IMR-90 (cell line): ENCODE data around the gene SLC35G6. TPM values are rescaled to one million over a fixed set of nuclear protein-coding genes. Genes with fewer than 3 reads are reported as not detected.
A peak's percentile ranks its signal among the peaks of the same experiment; 100 is the strongest.

Source experiments
- ATAC-seq: fragments of 200-7000 bp; cut with Tn5 transposase; 2 replicates; pipeline ENCODE4 v1.9.1; 2020; ENCODE audit warnings: low read depth, mild to moderate bottlenecking, moderate library complexity
- BruUV-seq: library from RNA; stranded (reverse); fragments of 400-500 nt; replicated peaks from 2 replicates; lab custom pipeline; 2021; lab: Mats Ljungman, UMichigan
- CTCF ChIA-PET: fragments of 300-600 bp; formaldehyde crosslinking; extraction: SDS; loops from one replicate; lab custom pipeline; 2021; ENCODE audit warnings: antibody characterized with exemption; lab: Yijun Ruan, JAX
- POLR2A ChIA-PET: fragments of 300-600 bp; sonication (Branson Sonifier 250); formaldehyde crosslinking; loops from one replicate; lab custom pipeline; 2022; ENCODE audit warnings: antibody characterized with exemption; ENCODE audit not compliant: unreplicated experiment; lab: Charles Lee
- DNase-seq: peaks from one replicate; pipeline ENCODE4 v3.0.0; 2013
- H2AFZ ChIP-seq: replicated peaks from 2 replicates; pipeline ENCODE3; 2013; ENCODE audit warnings: low read length, mild to moderate bottlenecking; ENCODE audit not compliant: poor library complexity
- H2AK5ac ChIP-seq: 2 replicates; pipeline ENCODE4 v1.6.1; 2013; ENCODE audit warnings: low read depth, low read length, inconsistent platforms
- H2AK9ac ChIP-seq: replicated peaks from 2 replicates; pipeline ENCODE3; 2013; ENCODE audit warnings: mild to moderate bottlenecking, low read depth, low read length, moderate library complexity; ENCODE audit not compliant: poor library complexity
- H2BK120ac ChIP-seq: 2 replicates; pipeline ENCODE4 v1.6.1; 2013; ENCODE audit warnings: low read depth, low read length, inconsistent platforms
- H2BK15ac ChIP-seq: 3 replicates; pipeline ENCODE4 v1.6.1; 2013; ENCODE audit warnings: low read depth, low read length, inconsistent platforms
- H2BK20ac ChIP-seq: 2 replicates; pipeline ENCODE4 v1.6.1; 2013; ENCODE audit warnings: low read depth, mild to moderate bottlenecking, inconsistent platforms, low read length, moderate library complexity
- H2BK5ac ChIP-seq: 2 replicates; pipeline ENCODE4 v1.6.1; 2013; ENCODE audit warnings: mild to moderate bottlenecking, low read depth, low read length, inconsistent platforms; ENCODE audit not compliant: poor library complexity, severe bottlenecking
- H3K14ac ChIP-seq: replicated peaks from 2 replicates; pipeline ENCODE4 v1.6.1; 2013; ENCODE audit warnings: low read depth, low read length, inconsistent platforms
- H3K18ac ChIP-seq: 2 replicates; pipeline ENCODE4 v1.6.1; 2013; ENCODE audit warnings: low read depth, low read length, control low read depth
- H3K23ac ChIP-seq: 2 replicates; pipeline ENCODE4 v1.6.1; 2013; ENCODE audit warnings: low read depth, low read length, inconsistent platforms
- H3K27ac ChIP-seq: 2 replicates; pipeline ENCODE4 v1.5.1; 2013; ENCODE audit warnings: mild to moderate bottlenecking, control low read depth, low read length; ENCODE audit not compliant: insufficient read depth
- H3K27me3 ChIP-seq: 2 replicates; pipeline ENCODE4 v1.6.1; 2013; ENCODE audit warnings: low read length; ENCODE audit not compliant: control insufficient read depth, insufficient read depth
- H3K36me3 ChIP-seq: 2 replicates; pipeline ENCODE4 v1.6.1; 2013; ENCODE audit warnings: low read length, mixed read lengths; ENCODE audit not compliant: control insufficient read depth, insufficient read depth
- H3K4ac ChIP-seq: 2 replicates; pipeline ENCODE4 v1.6.1; 2013; ENCODE audit warnings: low read depth, low read length, inconsistent platforms
- H3K4me1 ChIP-seq: 2 replicates; pipeline ENCODE4 v1.6.1; 2013; ENCODE audit warnings: low read length, mixed read lengths; ENCODE audit not compliant: control insufficient read depth, insufficient read depth
- H3K4me2 ChIP-seq: 2 replicates; pipeline ENCODE4 v1.6.1; 2013; ENCODE audit warnings: low read depth, mild to moderate bottlenecking, control low read depth, low read length, moderate library complexity
- H3K4me3 ChIP-seq: 2 replicates; pipeline ENCODE4 v1.5.1; 2013; ENCODE audit warnings: low read depth, mild to moderate bottlenecking, control low read depth, low read length, moderate library complexity; ENCODE audit not compliant: insufficient read depth
- H3K56ac ChIP-seq: 2 replicates; pipeline ENCODE4 v1.6.1; 2013; ENCODE audit warnings: low read length, inconsistent platforms; ENCODE audit not compliant: insufficient read depth; ENCODE audit errors: extremely low read depth
- H3K79me1 ChIP-seq, 2 experiments: 2 replicates each; pipeline ENCODE4 v1.6.1; 2013; ENCODE audit warnings: low read length in 2 of 2, inconsistent platforms in 1 of 2, low read depth in 1 of 2
- H3K9ac ChIP-seq: 2 replicates; pipeline ENCODE4 v1.6.1; 2013; ENCODE audit warnings: low read depth, low read length, control low read depth
- H3K9me1 ChIP-seq: 2 replicates; pipeline ENCODE4 v1.6.1; 2013; ENCODE audit warnings: low read length, inconsistent platforms; ENCODE audit not compliant: insufficient read depth
- H3K9me3 ChIP-seq: 2 replicates; pipeline ENCODE4 v1.6.1; 2013; ENCODE audit warnings: low read length; ENCODE audit not compliant: control insufficient read depth, insufficient read depth
- H4K20me1 ChIP-seq: 2 replicates; pipeline ENCODE4 v1.6.1; 2013; ENCODE audit warnings: low read length, inconsistent platforms; ENCODE audit not compliant: insufficient read depth
- H4K5ac ChIP-seq: 2 replicates; pipeline ENCODE4 v1.6.1; 2013; ENCODE audit warnings: mild to moderate bottlenecking, low read depth, low read length, control low read depth
- H4K8ac ChIP-seq, 2 experiments: 2 replicates each; pipeline ENCODE4 v1.6.1; 2013; ENCODE audit warnings: low read depth in 2 of 2, low read length in 2 of 2, control low read depth in 1 of 2, inconsistent platforms in 1 of 2
- H4K91ac ChIP-seq: 2 replicates; pipeline ENCODE4 v1.6.1; 2013; ENCODE audit warnings: low read depth, low read length, inconsistent platforms; ENCODE audit not compliant: insufficient read depth
- BHLHE40 ChIP-seq: fragments of 150-350 bp; IDR thresholded peaks from 2 replicates; pipeline ENCODE4 v1.6.1; 2016; ENCODE audit warnings: mild to moderate bottlenecking, low read depth, low read length
- CEBPB ChIP-seq: IDR thresholded peaks from 2 replicates; pipeline ENCODE4 v1.6.1; 2012; ENCODE audit warnings: low read depth, low read length, improper control_type of control experiment
- CHD1 ChIP-seq: IDR thresholded peaks from 2 replicates; pipeline ENCODE4 v1.6.1; 2012; ENCODE audit warnings: low read depth, low read length, improper control_type of control experiment
- FOS ChIP-seq: fragments of 150-350 bp; IDR thresholded peaks from 2 replicates; pipeline ENCODE4 v1.6.1; 2016; ENCODE audit warnings: low read depth, low read length
- MAFK ChIP-seq: IDR thresholded peaks from 2 replicates; pipeline ENCODE4 v1.6.1; 2012; ENCODE audit warnings: low read depth, low read length, improper control_type of control experiment
- MAZ ChIP-seq: IDR thresholded peaks from 2 replicates; pipeline ENCODE4 v1.6.1; 2012; ENCODE audit warnings: low read depth, mild to moderate bottlenecking, low read length, improper control_type of control experiment, moderate library complexity, borderline replicate concordance
- MXI1 ChIP-seq: IDR thresholded peaks from 2 replicates; pipeline ENCODE4 v1.6.1; 2012; ENCODE audit warnings: low read depth, mild to moderate bottlenecking, low read length, moderate library complexity, borderline replicate concordance
- NFE2L2 ChIP-seq: fragments of 150-350 bp; IDR thresholded peaks from 2 replicates; pipeline ENCODE4 v1.6.1; 2016; ENCODE audit warnings: low read depth, mild to moderate bottlenecking, low read length
- POLR2A ChIP-seq: IDR thresholded peaks from 2 replicates; pipeline ENCODE4 v1.6.1; 2012; ENCODE audit warnings: mild to moderate bottlenecking, low read depth, low read length
- RCOR1 ChIP-seq: IDR thresholded peaks from 2 replicates; pipeline ENCODE4 v1.6.1; 2012; ENCODE audit warnings: mild to moderate bottlenecking, low read length, improper control_type of control experiment; ENCODE audit not compliant: insufficient replicate concordance
- RFX5 ChIP-seq: IDR thresholded peaks from 2 replicates; pipeline ENCODE4 v1.8.0; 2012; ENCODE audit warnings: low read depth, mild to moderate bottlenecking, low read length, moderate library complexity
- SMC3 ChIP-seq: fragments of 150-350 bp; IDR thresholded peaks from 2 replicates; pipeline ENCODE4 v1.6.1; 2016; ENCODE audit warnings: low read depth, mild to moderate bottlenecking, antibody characterized with exemption, low read length, moderate library complexity
- WGBS, 2 experiments: methylation state at CpG; one replicate each; pipeline versions ENCODE4 v1.1.5 to v1.1.7; 2013; ENCODE audit warnings: missing lambda C conversion rate in 2 of 2; ENCODE audit not compliant: insufficient read length in 1 of 2; ENCODE audit errors: extremely low coverage in 2 of 2; 5-methylcytosine and 5-hydroxymethylcytosine counted together
- dilution Hi-C: fragments of 300-500 bp; cut with HindIII; formaldehyde crosslinking; loops from one replicate; pipeline ENCODE4 v1.14.3; 2018; ENCODE audit warnings: low sequenced_read_pairs; ENCODE audit not compliant: unreplicated experiment
- in situ Hi-C: fragments of 300-500 bp; cut with MboI; formaldehyde crosslinking; loops from 3 replicates; pipeline ENCODE4 v1.14.3; 2019; ENCODE audit warnings: low sequenced_read_pairs, inconsistent platforms, mixed read lengths
- intact Hi-C: fragments of 100-400 bp; cut with micrococcal nuclease; formaldehyde crosslinking; loops from 2 replicates; pipeline ENCODE4 v1.10.0; 2022
- polyA plus RNA-seq, 3 experiments: library from polyadenylated mRNA; depleted of rRNA; stranded (reverse); fragments of >200 nt; gene quantifications; 2 replicates each; pipeline ENCODE4 v1.2.3, GENCODE V29; 2012; ENCODE audit warnings: low replicate concordance in 1 of 3
- total RNA-seq: library from RNA; depleted of rRNA; stranded (reverse); fragments of >200 nt; gene quantifications from 2 replicates; pipeline ENCODE4 v1.2.3, GENCODE V29; 2012
- TF ChIP-seq, protein P1 (sequence below): fragments of 150-350 bp; IDR thresholded peaks from 2 replicates; pipeline ENCODE4 v1.6.1; 2017; ENCODE audit warnings: mild to moderate bottlenecking, antibody characterized with exemption, low read length, low read depth
- TF ChIP-seq, protein P2 (sequence below): fragments of 150-350 bp; IDR thresholded peaks from 2 replicates; pipeline ENCODE4 v1.6.1; 2016; ENCODE audit warnings: low read depth, mild to moderate bottlenecking, low read length, moderate library complexity, borderline replicate concordance

The SLC35G6 gene
- total and polyA plus RNA-seq, 2 of the 4 experiments (the other 2 are of a cell fraction) = not detected

DNA sequence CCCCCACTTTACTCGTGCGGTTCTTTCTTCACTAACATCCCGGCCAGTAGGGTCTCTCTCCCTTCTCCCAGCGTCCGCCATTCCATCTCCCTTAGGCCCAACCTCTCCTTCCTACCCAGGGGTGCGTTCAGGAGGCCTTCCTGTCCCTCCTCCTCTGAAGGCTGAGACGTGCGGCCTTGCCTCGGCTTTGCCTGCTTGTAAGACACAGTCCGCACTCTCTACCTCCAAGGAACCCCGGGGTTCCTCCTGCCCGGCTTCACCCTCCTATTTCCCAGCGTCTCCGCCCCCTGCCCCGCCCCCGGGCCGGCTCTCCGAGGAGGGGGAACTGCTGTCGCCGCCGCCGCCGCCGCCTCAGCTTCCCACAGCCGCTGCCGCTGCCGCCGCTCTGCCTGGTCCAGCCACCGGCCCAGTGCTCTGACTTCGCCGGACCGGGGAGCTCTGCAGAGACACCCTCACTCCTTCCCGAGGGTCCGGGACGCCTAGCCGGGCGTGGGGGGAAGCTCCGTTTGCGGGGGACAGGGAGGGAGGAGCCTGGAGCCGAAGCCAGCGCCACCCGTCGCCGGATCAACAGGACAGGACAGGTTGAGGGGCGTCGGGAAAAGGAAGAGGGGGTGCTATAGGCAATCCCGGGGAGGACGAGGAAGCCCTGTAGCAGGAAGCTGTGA is 43.2 kb upstream of the SLC35G6 start (continued):
- no peak for TF ChIP-seq MAFK

DNA sequence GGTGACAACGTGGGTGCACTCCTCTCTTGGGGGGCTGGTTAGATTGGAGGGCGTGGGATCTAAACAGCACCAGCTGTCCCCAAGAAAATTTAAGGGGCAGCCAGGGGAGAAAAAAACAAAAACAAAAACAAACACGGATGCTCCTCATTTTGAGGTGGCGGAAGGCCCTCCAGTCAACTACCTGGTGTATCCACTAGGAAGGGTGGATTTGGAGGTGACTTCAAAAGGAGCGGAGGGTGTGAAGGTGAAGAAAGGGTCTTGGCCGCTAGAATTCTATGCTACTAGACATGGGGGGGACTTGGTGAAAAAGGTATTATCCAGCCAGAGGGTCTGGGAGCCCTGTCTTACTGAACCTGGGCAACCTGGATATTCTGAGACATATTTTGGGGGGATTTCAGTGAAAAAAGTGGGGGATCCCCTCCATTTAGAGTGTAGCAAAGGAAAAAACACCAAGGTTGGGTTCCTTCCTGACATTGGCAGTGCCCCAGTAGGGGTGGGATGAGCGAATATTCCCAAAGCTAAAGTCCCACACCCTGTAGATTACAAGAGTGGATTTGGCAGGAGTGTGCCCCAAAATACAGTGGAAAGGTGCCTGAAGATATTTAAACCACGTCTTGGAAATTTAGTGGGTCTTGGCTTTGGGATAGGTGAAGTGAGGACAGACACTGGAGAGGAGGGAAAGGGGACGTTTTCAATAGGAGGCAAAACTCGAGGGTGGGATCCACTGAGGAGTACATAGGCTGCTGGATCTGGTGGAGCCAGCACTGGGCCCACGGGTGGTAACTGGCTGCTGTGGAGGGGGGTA is 42.4 kb upstream of the SLC35G6 start:
- DNase-seq (no peak), ATAC-seq (no peak)
- no peaks in the 10 kb centered on the region for H3K36me3 ChIP-seq
- H3K27ac ChIP-seq = no peak overlapping the region
- no peaks in the 10 kb centered on the region for H3K9me1 ChIP-seq
- dilution Hi-C loops = no loop called here
- no peak overlapping the region for H3K9ac ChIP-seq
- intact Hi-C loops = loop anchor here (5.0 kb wide), 1 partner anchor 87 kb away; the partner anchor contains the start of gene KCTD11
- CTCF ChIA-PET = no interaction called here
- H3K4ac ChIP-seq = no peak overlapping the region
- H3K4me1 ChIP-seq = peaks cover 8% of the 10 kb centered on the region
- no peak overlapping the region for H4K5ac ChIP-seq
- no peak overlapping the region for H2AK5ac ChIP-seq
- H2BK120ac ChIP-seq = no peak overlapping the region
- H2AK9ac ChIP-seq = no peak overlapping the region
- H2AFZ ChIP-seq = no peak overlapping the region
- no peak overlapping the region; the same call in 1 of the 2 replicates for H3K4me2 ChIP-seq
- no TSS peak for BruUV-seq
- H3K27me3 ChIP-seq = peaks cover 34% of the 10 kb centered on the region
- H4K91ac ChIP-seq = no peak overlapping the region; the same call in 1 of the 2 replicates
- no peak overlapping the region for H3K56ac ChIP-seq
- no peak overlapping the region for H2BK5ac ChIP-seq
- H3K9me3 ChIP-seq = no peaks in the 10 kb centered on the region
- H4K8ac ChIP-seq = no peak overlapping the region; a peak in 1 of 4 replicates
- peak overlapping the region; percentile 33; the same call in 1 of the 2 replicates for H3K23ac ChIP-seq
- in situ Hi-C loops = no loop called here
- H3K4me3 ChIP-seq = no peak overlapping the region
- peaks cover 0 to 2% of the 10 kb centered on the region in 2 experiments; a peak in 1 of 4 replicates for H3K79me1 ChIP-seq
- H2BK20ac ChIP-seq = no peak overlapping the region
- 44% methylated on average over 3 of the region's 11 CpGs; no CpG with 5 or more reads in 1 of the 2 experiments for WGBS, 2 experiments
- POLR2A ChIA-PET = no interaction called here
- no peak overlapping the region for H3K18ac ChIP-seq
- peaks cover 3% of the 10 kb centered on the region; the same call in 1 of the 2 replicates for H4K20me1 ChIP-seq
- H3K14ac ChIP-seq = no peak overlapping the region
- no peak overlapping the region for H2BK15ac ChIP-seq
- no peak for TF ChIP-seq RCOR1
- TF ChIP-seq MAZ = no peak
- no peak for TF ChIP-seq BHLHE40
- no peak for TF ChIP-seq POLR2A
- no peak for TF ChIP-seq NFE2L2
- TF ChIP-seq, protein P1, sequence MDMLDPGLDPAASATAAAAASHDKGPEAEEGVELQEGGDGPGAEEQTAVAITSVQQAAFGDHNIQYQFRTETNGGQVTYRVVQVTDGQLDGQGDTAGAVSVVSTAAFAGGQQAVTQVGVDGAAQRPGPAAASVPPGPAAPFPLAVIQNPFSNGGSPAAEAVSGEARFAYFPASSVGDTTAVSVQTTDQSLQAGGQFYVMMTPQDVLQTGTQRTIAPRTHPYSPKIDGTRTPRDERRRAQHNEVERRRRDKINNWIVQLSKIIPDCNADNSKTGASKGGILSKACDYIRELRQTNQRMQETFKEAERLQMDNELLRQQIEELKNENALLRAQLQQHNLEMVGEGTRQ = no peak
- no peak for TF ChIP-seq MXI1
- no peak for TF ChIP-seq CEBPB
- no peak for TF ChIP-seq SMC3
- TF ChIP-seq FOS = no peak
- TF ChIP-seq RFX5 = no peak
- TF ChIP-seq, protein P2, sequence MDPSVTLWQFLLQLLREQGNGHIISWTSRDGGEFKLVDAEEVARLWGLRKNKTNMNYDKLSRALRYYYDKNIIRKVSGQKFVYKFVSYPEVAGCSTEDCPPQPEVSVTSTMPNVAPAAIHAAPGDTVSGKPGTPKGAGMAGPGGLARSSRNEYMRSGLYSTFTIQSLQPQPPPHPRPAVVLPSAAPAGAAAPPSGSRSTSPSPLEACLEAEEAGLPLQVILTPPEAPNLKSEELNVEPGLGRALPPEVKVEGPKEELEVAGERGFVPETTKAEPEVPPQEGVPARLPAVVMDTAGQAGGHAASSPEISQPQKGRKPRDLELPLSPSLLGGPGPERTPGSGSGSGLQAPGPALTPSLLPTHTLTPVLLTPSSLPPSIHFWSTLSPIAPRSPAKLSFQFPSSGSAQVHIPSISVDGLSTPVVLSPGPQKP = no peak
- TF ChIP-seq MAFK = no peak
- TF ChIP-seq CHD1 = no peak
